Nephron (organoid): ENCODE measurements around the gene ARHGAP15.

Experiments used
- H3K27ac Mint-ChIP-seq, 3 experiments: 2 replicates each; pipeline ENCODE4 v1.8.0; 2020; ENCODE audit warnings: mixed read lengths in 3 of 3, mild to moderate bottlenecking in 2 of 3, moderate library complexity in 1 of 3
- H3K27me3 Mint-ChIP-seq: 2 replicates; pipeline ENCODE4 v1.8.0; 2021; ENCODE audit warnings: low read depth, mild to moderate bottlenecking, moderate library complexity, mixed read lengths
- H3K36me3 Mint-ChIP-seq: 2 replicates; pipeline ENCODE4 v1.8.0; 2020; ENCODE audit warnings: low read depth, mixed read lengths
- H3K4me1 Mint-ChIP-seq: 2 replicates; pipeline ENCODE4 v1.8.0; 2020; ENCODE audit warnings: mixed read lengths
- H3K4me3 Mint-ChIP-seq, 3 experiments: 2 replicates each; pipeline ENCODE4 v1.8.0; 2020; ENCODE audit warnings: mild to moderate bottlenecking in 3 of 3, mixed read lengths in 3 of 3, moderate library complexity in 2 of 3
- H3K9me3 Mint-ChIP-seq: 2 replicates; pipeline ENCODE4 v1.8.0; 2020; ENCODE audit warnings: mixed read lengths
- CTCF ChIP-seq, 3 experiments: fragments of 200-600 bp; sonication (generic); IDR thresholded peaks; one replicate each; pipeline ENCODE4 v1.5.0; 2021; ENCODE audit warnings: antibody characterized with exemption in 3 of 3; ENCODE audit not compliant: unreplicated experiment in 3 of 3

ARHGAP15 gene

DNA sequence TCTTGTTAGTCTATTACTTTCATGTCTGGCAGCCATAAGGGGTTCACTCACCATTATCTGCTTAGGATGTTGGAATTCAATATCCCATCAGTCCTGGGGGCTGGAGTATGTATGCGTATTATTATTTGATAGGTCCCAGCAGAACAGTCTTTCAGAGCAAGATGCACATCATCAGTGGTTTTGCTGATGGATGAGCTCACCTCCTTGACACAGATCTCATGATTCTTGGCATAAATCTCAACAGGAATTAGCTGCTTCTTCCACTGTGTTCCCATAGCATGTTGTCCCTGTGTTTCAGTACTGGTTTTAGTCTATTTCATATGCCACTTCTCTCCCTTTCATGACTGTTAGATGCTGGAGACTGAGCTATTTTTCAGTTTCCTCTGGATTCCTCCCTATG is 442.5 kb downstream of the ARHGAP15 start:
- H3K4me1 Mint-ChIP-seq: no peaks in the 10 kb centered on the region
- no peak for TF ChIP-seq CTCF (IDR thresholded peaks at IDR 0.05; ENCODE audit: unreplicated experiment in 3 of 3)
- no peaks in the 10 kb centered on the region for H3K9me3 Mint-ChIP-seq
- no peak overlapping the region for H3K4me3 Mint-ChIP-seq
- H3K27me3 Mint-ChIP-seq: no peaks in the 10 kb centered on the region
- no peak overlapping the region for H3K27ac Mint-ChIP-seq
- H3K36me3 Mint-ChIP-seq: no peaks in the 10 kb centered on the region

GRCh38 chr2:143572421-143572820 is 443.2 kb downstream of the ARHGAP15 start:
- no peak overlapping the region for H3K27ac Mint-ChIP-seq
- H3K36me3 Mint-ChIP-seq: no peaks in the 10 kb centered on the region
- TF ChIP-seq CTCF (IDR thresholded peaks at IDR 0.05; ENCODE audit: unreplicated experiment in 3 of 3): no peak
- no peaks in the 10 kb centered on the region for H3K27me3 Mint-ChIP-seq
- H3K4me3 Mint-ChIP-seq: no peak overlapping the region
- H3K4me1 Mint-ChIP-seq: no peaks in the 10 kb centered on the region
- no peaks in the 10 kb centered on the region for H3K9me3 Mint-ChIP-seq

DNA sequence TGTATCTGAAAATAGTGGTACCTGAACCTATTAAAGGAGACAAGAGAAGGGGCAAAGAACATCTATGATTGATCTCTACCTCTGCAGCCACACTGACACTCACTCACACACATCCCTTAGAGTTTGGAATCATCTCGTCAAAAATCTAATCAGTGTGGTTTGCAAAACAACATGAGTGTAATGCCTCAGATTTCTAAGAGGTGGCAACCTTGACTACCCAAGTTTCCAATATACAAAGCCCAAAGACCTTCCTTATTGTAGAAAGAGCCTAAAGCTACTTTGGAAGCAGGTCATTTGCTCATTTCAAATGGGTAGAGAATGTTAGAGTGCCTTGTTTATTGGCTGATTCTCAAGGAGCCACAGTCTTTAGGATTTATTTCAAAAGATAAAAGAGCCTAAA is 444.9 kb downstream of the ARHGAP15 start:
- H3K27me3 Mint-ChIP-seq: no peaks in the 10 kb centered on the region
- no peak overlapping the region for H3K27ac Mint-ChIP-seq
- no peaks in the 10 kb centered on the region for H3K36me3 Mint-ChIP-seq
- no peaks in the 10 kb centered on the region for H3K9me3 Mint-ChIP-seq
- H3K4me1 Mint-ChIP-seq: no peaks in the 10 kb centered on the region
- peak in 1 of 3 experiments; percentile 13 for TF ChIP-seq CTCF (IDR thresholded peaks at IDR 0.05; ENCODE audit: unreplicated experiment in 3 of 3)
- H3K4me3 Mint-ChIP-seq: no peak overlapping the region

DNA sequence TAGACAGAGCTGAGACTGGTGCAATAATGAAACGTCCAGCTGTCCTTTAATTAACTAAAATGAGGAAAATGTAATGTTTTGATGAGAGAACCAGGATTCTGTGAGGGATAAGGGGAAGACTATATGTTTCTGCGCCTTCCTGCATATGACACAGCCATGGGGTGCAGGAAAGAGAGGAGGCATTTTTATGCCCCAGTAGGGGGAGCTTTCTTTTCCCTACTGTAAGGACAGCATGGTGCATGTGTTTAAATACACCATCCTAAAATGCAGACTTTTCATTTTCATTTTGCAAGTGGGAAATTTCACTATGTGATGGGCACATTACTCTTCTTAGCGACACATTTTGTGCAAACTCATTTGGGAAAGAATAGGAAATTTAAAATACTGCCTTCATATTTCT is 446.1 kb downstream of the ARHGAP15 start:
- H3K4me3 Mint-ChIP-seq: no peak overlapping the region
- peak in 1 of 3 experiments; percentile 16 for TF ChIP-seq CTCF (IDR thresholded peaks at IDR 0.05; ENCODE audit: unreplicated experiment in 3 of 3)
- no peak overlapping the region for H3K27ac Mint-ChIP-seq
- H3K9me3 Mint-ChIP-seq: no peaks in the 10 kb centered on the region
- H3K36me3 Mint-ChIP-seq: no peaks in the 10 kb centered on the region
- no peaks in the 10 kb centered on the region for H3K27me3 Mint-ChIP-seq
- H3K4me1 Mint-ChIP-seq: no peaks in the 10 kb centered on the region

DNA sequence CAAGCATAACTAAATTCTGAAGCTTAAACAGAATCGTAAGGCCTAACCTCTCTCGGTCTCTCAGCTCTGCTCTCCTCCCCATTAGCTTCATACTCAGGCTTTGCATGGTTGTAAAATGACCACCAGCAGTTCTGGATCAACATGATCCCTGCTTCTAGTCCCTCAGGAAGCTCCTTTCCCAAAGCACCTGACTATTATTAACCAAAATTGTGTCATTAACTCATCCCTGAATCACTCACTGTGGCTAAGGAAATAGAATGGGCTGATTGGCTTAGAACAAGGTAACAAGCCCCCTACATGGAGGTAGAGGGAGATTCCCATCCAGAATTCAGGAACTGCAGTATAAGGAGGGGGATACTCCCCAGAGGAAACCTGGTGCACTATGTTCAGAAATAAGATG is 448.3 kb downstream of the ARHGAP15 start:
- peaks cover 6% of the 10 kb centered on the region for H3K4me1 Mint-ChIP-seq
- H3K4me3 Mint-ChIP-seq: no peak overlapping the region
- no peak for TF ChIP-seq CTCF (IDR thresholded peaks at IDR 0.05; ENCODE audit: unreplicated experiment in 3 of 3)
- H3K27ac Mint-ChIP-seq: no peak overlapping the region
- no peaks in the 10 kb centered on the region for H3K9me3 Mint-ChIP-seq
- no peaks in the 10 kb centered on the region for H3K27me3 Mint-ChIP-seq
- no peaks in the 10 kb centered on the region for H3K36me3 Mint-ChIP-seq

GRCh38 chr2:143579456-143579855 is 450.2 kb downstream of the ARHGAP15 start:
- no peak for TF ChIP-seq CTCF (IDR thresholded peaks at IDR 0.05; ENCODE audit: unreplicated experiment in 3 of 3)
- H3K36me3 Mint-ChIP-seq: no peaks in the 10 kb centered on the region
- no peak overlapping the region for H3K4me3 Mint-ChIP-seq
- H3K27ac Mint-ChIP-seq: no peak overlapping the region
- H3K27me3 Mint-ChIP-seq: no peaks in the 10 kb centered on the region
- H3K4me1 Mint-ChIP-seq: peaks cover 13% of the 10 kb centered on the region
- peaks cover 3% of the 10 kb centered on the region for H3K9me3 Mint-ChIP-seq
